Lung microvascular endothelial cell (primary cell): ENCODE data around the gene SCAF4. TPM values are rescaled to one million over a fixed set of nuclear protein-coding genes. Genes with fewer than 3 reads are reported as not detected.
"Not testable (repeated sequence)": the region's sequence is repeated elsewhere in the genome, so short reads cannot be mapped to it uniquely, and the experiment has no call there.

Experiments used
- DNase-seq, 2 donors: peaks; one replicate each; pipeline versions ENCODE4 v3.0.0 to v3.0.0-alpha.2; 2010; ENCODE audit warnings: low read depth in 2 of 2
- total RNA-seq: library from RNA; depleted of rRNA; stranded (reverse); fragments of >200 nt; gene quantifications from 2 replicates; pipeline ENCODE4 v1.2.1, GENCODE V29; 2014

The SCAF4 gene, protein sequence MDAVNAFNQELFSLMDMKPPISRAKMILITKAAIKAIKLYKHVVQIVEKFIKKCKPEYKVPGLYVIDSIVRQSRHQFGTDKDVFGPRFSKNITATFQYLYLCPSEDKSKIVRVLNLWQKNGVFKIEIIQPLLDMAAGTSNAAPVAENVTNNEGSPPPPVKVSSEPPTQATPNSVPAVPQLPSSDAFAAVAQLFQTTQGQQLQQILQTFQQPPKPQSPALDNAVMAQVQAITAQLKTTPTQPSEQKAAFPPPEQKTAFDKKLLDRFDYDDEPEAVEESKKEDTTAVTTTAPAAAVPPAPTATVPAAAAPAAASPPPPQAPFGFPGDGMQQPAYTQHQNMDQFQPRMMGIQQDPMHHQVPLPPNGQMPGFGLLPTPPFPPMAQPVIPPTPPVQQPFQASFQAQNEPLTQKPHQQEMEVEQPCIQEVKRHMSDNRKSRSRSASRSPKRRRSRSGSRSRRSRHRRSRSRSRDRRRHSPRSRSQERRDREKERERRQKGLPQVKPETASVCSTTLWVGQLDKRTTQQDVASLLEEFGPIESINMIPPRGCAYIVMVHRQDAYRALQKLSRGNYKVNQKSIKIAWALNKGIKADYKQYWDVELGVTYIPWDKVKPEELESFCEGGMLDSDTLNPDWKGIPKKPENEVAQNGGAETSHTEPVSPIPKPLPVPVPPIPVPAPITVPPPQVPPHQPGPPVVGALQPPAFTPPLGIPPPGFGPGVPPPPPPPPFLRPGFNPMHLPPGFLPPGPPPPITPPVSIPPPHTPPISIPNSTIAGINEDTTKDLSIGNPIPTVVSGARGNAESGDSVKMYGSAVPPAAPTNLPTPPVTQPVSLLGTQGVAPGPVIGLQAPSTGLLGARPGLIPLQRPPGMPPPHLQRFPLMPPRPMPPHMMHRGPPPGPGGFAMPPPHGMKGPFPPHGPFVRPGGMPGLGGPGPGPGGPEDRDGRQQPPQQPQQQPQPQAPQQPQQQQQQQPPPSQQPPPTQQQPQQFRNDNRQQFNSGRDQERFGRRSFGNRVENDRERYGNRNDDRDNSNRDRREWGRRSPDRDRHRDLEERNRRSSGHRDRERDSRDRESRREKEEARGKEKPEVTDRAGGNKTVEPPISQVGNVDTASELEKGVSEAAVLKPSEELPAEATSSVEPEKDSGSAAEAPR
- total RNA-seq = 2.4 and 4.0 TPM in 2 replicates

DNA sequence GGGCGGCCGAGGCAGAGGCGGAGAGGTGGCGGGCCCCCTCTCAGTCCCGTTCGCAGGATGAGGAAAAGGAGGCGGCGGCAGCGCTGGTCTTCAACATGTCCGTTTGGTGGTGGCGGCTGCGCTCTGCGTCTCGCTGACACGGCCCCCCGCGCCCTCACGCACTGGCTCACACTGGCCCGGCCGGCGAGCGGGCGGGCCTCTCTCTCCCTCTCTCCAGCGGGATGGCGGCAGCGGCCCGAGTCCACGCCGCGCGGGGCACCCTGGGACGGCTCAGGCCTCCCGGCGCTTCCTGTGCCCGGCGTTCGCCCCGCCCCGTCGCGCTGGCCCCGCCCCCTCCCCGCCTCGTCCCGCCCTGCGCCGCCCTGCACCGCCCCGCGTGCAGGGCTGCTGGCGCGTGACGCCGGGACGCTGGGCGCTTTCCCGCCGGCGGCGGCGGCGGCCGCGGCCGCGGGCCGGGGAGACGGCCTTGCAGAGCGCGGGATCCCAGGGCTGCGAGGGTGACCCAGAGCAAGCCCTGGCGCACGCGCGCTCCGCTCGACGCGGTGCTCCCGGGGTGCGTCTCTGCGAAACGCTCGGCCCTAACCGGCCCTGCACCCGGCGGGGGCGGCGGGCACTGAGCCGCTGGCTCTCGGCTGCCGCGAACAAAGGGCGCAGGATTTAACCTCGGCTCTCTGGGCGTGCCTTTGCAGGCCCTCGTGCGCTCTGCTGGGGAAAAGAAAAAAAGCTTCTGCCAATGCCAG, at the start of gene SCAF4:
Gene SCAF4, minus strand, starts transcription at position 262 of the 740 bp plus-strand sequence. CDS start 426 bp downstream, outside the sequence.
- DNase-seq = peak; percentile 90 to 94

DNA sequence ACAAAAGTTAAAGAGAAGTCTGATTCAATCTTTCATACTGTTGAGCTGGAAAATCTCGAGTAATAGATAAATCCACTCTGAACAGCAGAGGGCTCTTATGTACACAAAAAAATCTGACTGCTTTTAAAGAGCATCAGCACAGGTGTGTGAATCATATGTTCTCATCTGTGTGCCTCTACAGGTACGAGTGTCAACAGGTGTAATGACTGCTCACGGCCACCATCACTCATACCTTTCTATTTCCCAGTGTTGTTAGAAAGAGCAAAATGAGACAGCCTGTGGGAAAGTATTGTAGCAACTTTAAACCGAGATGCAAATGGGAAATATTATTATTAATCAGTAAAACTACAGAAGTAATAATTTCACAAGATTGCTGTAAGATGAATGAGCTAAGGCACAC, 49.0 kb upstream of the SCAF4 start:
- DNase-seq = no peak

DNA sequence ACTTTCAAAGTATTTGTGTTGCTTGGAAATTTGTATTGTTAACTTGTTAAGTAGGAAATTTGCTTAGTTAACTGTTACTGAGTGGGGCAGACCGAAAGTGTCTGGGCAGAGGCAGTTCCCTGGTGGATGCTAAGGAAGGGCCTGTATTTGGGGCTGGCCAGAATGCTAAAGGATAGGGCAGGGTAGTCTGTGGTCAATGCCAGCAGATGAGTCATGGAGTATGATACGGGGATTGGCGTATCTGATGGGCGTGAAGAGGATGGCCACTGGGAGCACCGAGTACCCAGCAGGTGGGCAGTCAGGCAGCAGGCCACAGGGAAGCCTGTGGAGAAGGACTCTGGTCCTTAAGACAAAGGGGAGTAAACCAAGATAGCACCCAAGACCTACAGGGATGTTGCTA, 46.6 kb upstream of the SCAF4 start:
- DNase-seq = no peak

DNA sequence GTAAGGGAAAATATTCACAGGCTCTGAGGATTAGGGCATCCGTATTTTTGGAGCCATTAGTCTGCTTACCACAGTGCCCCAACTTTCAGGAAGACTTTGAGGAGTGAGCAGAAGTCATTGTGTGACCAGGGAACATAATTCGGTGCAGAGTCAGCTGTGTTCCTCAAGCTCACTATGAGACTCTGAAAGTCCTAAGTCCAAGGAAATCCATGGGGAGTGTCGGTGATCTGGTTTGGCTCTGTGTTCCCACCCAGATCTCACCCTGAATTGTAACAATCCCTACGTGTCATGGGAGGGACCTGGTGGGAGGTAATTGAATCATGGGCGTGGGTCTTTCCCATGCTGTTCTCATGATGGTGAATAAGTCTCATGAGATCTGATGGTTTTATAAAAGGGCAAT, 45.9 kb upstream of the SCAF4 start:
- DNase-seq = no peak

DNA sequence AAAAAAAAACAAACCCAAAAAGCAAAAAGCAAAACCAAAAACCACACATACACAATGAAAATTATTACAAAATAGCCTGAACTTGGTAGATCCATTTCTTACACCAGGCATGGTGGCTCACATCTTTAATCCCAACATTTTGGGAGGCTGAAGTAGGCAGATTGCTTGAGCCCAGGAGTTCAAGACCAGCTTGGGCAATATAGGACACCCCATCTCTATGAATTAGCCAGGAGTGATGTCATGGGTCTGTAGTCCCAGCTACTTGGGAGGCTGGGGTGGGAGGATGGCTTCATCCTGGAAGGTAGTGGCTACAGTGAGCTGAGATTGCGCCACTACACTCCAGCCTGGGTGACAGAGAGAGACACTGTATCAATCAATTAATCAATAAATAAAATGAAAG, 42.1 kb upstream of the SCAF4 start:
- DNase-seq = no peak

DNA sequence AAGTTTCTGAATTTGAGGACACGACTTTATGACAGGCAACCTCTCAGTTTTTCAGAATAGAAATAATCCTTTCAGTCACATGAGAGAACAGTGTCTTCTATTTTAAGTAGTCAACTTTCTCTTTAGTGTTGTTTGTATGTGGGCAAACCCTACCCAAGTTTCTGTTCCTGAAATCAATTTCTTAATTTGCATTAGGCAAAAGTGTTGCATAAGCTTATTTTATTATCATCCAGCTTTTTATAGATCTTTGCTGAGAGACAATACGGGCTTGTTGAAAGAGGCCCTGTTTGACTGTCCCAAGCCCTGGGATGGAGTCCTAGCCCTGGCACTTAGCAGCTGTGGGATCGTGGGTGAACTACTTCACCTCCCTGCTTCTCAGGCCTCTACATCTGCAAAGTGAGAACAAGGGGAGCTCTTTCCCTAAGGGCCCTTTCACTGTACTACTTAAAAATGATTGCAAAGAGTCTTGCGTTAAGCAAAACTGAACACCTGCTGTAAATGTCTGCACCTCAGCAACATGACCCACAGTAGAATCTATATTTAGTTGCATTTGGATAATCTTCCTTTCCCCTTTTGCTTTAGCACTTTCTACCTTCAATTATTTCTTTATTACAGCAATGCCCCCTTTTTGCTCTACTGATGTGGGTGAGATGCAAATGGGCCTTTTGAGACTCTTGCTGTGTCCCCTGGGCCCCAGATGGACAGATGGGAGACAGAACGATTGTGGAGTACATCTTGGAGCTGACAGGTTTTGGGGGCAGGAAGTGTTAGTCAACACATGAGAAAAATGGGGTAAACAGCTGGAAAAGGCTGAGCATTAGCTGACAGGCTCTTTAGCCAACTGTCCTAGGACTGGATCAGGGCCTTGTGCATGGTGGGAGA, 41.0 kb upstream of the SCAF4 start:
- no peak for DNase-seq

DNA sequence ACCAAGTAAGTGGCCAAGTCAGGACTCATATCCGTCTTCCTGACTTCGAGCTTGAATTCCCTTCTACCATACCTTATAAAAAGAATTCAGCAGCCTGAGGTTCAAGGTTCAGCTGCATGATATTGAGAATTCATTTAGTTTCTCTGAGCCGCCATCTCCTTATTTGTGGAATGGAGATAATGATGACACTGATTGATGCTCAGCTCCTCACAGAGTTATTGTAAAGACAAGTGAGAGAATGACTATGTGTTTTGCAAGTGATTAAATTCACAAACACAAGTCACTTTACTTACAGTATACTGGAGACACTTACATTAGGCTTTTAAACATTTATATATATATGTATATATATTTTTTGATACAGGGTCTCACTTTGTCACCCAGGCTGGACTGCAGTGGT, 39.8 kb upstream of the SCAF4 start:
- DNase-seq = no peak

DNA sequence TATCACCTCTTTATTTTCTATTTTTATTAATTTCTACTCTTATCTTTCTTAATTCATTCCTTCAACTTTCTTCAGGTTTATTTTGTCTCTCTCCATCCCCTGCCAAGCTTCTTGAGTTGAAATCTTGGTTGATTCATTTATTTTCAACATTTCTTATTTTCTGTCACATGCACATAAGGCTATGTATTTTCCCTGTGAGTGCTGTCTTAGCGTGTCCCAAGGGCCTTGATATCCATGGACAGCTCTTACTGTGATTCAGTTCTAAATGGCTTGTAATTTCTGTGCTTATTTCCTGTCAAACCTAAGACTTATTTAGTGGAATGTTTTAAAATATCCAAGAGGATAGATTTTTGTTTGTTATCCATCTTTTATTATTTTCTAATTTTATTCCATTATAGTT, 36.8 kb upstream of the SCAF4 start:
- no peak for DNase-seq

DNA sequence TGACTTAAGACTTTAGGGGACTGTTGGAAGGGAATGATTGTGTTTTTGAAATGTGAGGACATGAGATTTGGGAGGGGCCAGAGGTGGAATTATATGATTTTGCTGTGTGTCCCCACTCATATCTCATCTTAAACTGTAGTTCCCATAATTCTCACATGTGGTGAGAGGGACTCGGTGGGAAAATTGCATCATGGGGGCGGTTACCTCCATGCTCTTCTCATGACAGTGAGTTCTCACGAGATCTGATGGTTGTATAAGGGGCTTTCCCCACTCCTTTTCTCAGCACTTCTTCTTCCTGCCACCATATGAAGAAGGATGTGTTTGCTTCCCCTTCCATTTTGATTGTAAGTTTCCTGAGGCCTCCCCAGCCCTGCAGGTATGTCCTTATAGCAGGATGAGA, 35.0 kb upstream of the SCAF4 start:
- no peak for DNase-seq

DNA sequence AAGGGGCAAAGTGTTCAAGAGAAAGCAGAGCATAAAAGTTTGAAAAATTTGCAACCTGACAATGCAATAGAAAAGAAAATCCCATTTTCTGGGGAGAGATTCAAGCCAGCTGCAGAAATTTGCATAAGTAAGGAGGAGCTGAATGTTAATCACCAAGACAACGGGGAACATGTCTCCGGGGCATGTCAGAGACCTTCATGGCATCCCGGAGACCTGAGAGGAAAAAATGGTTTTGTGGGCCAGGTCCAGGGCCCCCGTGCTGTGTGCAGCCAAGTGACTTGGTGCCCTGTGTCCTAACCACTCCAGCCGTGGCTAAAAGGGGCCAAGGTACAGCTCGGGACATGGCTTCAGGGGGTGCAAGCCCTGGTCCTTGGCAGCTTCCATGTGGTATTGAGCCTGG, 33.9 kb upstream of the SCAF4 start:
- DNase-seq = not testable (repeated sequence)

DNA sequence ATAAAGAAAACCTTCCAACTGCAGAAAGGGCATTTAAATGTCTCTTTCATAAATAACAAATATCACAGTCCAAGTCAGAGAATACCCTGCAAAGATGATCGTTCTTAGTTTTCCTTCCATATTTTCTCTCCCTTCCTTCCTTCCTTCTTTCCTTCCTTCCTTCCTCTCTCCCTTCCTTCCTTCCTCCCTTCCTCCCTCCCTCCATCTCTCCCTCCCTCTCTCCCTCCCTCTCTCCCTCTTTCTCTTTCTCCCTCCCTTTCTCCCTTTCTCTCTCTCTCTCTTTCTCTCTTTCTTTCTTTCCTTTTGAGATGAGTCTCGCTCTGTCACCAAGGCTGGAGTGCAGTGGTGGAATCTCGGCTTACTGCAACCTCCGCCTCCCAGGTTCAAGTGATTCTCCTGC, 29.0 kb upstream of the SCAF4 start:
- DNase-seq = no peak

DNA sequence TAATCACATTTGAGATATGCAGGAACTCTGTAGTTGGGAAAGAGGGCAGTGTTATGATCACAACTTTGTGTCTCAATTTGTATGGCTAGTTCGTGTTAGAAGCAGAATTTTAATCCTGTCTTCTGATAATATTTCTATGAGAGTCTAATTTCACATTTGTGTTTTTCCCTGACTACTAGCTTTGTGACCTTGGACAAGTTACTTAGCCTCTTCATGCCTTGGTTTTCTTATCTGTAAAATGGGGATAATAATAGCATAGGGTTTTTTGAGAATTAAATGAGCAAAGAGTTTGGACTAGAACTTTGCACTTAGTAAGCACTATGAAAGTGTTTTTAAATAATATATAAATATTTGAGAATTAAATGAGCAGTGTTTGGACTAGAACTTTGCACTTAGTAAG, 24.9 kb upstream of the SCAF4 start:
- DNase-seq = no peak

DNA sequence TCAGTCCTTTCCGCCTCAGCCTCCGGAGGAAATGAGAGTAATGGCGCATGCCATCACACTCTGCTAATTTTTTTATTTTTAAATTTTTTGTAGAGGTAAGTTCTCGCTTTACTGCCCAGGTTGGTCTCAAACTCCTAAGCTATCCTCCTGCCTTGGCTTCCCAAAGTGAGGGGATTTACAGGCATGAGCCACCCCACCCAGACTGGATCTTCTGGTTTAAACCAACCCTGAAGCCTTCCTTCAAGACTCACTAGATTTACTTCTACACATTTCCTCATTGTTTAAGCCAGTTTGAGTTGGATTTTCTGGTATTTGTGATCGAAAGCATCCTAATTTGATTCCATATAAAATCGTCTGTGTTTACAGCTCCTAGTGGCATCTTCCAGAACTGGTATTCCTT, 23.1 kb upstream of the SCAF4 start:
- DNase-seq = no peak

DNA sequence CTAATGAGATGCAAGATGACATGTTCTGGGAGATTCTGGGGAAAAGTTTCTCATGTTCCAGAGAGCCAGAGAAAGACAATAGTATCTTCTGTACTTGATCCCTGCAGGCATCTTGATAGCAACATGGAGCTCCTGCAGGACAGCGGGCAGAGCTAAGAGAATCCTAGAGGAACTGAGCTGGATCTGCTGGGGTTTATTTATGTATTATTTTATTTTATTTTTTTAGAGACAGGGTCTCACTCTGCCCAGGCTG, 22.7 kb upstream of the SCAF4 start:
- no peak for DNase-seq

DNA sequence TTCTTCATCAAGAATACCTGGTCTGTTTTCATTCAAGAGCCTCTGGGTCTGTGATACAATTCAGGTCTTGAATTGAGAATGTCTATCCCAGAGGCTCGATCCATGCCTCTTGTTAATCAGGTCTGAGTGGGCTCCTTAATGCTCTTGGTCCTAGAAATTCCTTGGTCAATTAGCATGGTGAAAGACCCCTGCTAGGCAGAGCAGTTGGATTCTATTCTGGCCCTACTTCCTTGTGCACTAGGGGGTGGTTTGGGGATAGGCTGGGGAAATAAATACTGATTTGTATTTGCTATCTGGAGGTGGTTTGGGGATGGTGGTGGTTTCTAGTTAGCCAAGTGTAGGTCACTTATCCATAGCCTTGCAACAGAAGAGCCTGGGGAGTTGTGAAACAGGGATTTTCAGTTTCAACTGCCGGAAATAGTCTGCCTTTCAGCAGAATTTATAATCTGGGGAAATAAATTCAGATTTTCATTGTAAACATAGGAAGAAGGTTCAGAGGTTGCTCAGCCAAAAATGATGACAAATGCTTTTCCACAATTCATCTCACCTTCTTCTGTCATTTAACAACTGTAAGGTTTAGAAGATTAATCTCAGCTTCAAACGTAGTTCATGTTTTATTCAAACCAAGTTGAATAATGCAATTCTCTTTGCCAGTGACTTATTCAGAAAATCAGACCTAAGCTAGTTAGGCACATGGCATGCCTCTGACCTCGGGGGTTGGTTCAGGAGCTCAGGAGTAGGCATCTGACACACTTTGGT, 22.2 kb upstream of the SCAF4 start:
- no peak for DNase-seq

DNA sequence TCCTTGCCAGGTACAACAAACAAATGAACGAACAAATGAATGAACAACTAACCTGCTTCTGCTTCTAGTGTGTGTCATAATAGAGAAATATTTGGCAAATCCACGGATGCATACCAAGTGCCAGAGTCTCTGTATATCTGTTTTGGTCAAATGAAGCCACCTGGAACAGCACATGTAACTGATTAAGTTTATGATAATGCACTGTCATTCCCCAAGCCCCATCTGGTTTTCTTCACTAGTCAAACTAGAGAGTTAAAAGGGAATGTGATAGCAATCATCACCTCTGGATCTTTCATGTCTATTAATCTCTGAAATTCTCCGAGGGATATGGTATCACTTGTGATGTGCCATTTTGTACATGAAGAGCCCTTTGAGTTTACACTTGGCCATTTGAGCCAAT, 21.0 kb upstream of the SCAF4 start:
- DNase-seq = no peak

DNA sequence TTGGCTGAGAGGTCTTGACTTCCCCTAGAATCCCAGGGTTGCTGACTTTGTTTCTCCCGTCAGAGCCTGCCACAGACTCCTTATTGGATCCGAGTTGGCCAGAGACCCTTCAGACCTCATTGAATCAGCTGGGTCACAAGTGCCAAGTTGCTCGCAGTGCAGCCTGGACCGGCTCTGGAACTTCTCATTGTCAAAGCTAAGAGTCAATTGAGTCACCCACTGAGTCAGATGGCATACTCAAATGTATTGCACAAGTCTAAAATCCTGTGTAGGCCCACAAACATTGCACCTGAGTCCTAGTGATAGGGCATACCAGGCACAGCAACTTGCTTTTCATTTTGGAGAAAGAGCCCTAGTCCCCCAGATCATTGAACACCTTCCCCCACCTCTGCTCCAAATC, 20.4 kb upstream of the SCAF4 start:
- no peak for DNase-seq

DNA sequence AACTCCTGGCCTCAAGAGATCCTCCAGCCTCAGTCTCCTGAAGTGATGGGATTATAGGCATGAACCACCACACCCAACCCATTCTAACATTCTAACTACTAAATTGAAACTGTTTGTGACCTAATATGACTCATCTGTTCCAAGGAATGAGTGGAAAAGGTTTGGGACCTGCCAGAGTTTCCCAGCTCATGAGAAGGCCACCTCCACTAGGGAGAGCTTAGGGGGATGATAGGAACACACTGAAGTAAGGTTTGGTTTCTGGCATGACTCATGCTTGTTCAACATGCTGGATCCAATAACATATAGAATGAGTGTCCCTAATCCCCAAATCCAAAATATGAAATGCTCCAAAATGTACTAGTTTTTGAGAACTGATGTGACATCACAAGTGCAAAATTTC, 18.9 kb upstream of the SCAF4 start:
- DNase-seq = peak in 1 of 2 donors; percentile 20

DNA sequence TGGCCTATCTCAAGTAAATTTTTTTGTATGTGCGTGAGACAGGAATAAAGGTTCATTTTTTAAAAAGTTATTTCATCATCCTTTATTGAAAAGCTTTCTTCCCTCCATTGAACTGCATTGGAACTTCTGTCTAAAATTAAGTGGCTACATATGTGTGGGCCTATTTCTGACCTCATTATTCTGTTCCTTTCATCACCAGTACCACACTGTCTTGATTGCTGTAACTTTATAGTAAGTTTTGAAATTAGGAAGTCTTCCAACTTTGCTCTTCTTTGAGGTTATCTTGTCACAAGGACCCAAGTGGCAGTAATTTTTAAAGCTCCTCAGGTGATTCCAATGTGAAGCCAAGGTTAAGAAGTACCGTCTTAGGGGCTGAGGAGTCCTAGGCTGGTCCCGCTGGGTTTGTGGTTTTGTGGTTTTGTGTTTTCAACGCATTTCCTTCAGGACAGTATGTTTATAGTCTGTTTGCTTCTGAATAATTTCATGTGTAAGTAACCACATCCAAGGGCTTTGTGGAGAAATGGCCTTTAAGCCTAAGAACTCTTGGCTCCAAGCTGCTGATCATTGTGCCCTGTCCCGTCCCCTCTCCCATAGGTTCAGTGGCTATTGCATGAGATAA, 12.4 kb upstream of the SCAF4 start:
- DNase-seq = no peak

DNA sequence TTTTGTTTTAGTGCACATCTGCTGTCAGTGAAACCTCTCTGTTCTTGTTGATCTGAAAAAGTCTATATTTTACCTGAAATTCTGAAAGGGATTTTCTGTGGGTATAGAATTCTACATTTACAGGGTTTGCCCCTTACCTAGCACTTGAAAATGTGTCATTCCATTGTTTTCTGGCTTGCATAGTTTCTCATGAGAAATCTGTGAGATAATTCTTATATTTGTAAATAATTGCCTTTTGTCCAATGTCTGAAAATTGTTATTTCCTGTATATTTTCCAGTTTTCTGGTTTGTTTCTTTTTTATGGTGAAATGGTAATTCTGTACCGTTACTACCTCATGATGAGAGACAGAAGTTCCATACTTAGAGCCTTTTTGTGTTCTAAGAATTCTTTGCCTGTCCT, 11.8 kb upstream of the SCAF4 start:
- no peak for DNase-seq
